GM23248 (cell line): ENCODE measurements around the gene PSENEN.

Experiments
- EZH2 ChIP-seq: fragments of 200-600 bp; sonication (generic); IDR thresholded peaks from 2 replicates; pipeline ENCODE4 v1.6.1; 2018; ENCODE audit warnings: antibody characterized with exemption, mild to moderate bottlenecking; ENCODE audit not compliant: insufficient read depth, poor library complexity, severe bottlenecking
- EZH2phosphoT487 ChIP-seq: fragments of 200-600 bp; sonication (generic); IDR thresholded peaks from 2 replicates; pipeline ENCODE4 v1.6.1; 2018; ENCODE audit warnings: antibody characterized with exemption, moderate library complexity, mild to moderate bottlenecking, low read depth; ENCODE audit not compliant: insufficient read depth

DNA sequence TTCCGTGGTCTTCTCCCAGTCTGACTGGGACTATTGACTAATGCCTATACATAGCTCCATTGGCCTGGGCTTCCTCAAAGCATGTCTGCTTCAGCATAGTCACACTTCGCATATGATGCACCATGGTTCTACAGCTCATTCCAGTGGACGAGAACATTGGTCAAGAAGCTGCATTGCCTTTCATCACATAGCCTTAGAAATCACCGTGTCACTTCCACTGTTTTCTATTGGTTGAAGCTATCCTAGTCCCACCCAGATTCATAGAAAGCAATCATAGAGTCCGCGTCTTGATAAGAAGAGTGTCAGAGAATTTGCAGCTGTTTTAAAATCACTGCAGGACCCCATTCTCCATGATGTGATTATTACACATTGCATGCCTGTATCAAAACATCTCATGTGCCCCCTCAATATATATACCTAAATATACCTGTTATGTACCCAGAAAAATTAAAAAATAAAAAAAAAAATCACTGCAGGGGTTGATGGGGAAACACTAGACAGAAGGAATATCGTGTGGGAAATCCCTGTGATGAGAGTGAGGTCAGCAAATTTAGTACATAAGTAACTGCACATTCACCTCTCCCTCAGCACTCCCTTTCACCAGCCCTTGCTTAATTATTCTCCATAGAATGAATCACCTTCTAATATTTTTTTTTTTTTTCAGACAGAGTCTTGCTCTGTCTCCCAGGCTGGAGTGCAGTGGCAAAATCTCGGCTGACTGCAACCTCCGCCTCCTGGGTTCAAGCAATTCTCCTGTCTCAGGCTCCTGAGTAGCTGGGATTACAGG, 27.8 kb downstream of the PSENEN start:
- TF ChIP-seq EZH2: no peak
- TF ChIP-seq EZH2phosphoT487: no peak
